Fibroblast of skin of right quadriceps (primary cell): ENCODE measurements around the gene HNRNPLL.
"Not testable (repeated sequence)": the region's sequence is repeated elsewhere in the genome, so short reads cannot be mapped to it uniquely, and the experiment has no call there.

Experiments used
- DNase-seq: peaks from one replicate; pipeline ENCODE4 v3.0.0-alpha.2; 2013

Gene HNRNPLL

GRCh38 chr2:38617301-38617700 is 14.6 kb upstream of the HNRNPLL start:
- DNase-seq: no peak

- DNase-seq: peak; percentile 28
Measured at GRCh38 chr2:38615237-38615636, 12.5 kb upstream of the HNRNPLL start.

GRCh38 chr2:38613849-38614213 is 11.1 kb upstream of the HNRNPLL start:
- DNase-seq: no peak

- DNase-seq: no peak
Measured at GRCh38 chr2:38613126-38613848, 10.6 kb upstream of the HNRNPLL start.

GRCh38 chr2:38610851-38611801 is 8.4 kb upstream of the HNRNPLL start:
- DNase-seq: peak; percentile 45

GRCh38 chr2:38609246-38609645 is 6.5 kb upstream of the HNRNPLL start:
- DNase-seq: not testable (repeated sequence)

- DNase-seq: no peak
Measured at GRCh38 chr2:38608755-38609154, 6.0 kb upstream of the HNRNPLL start.

GRCh38 chr2:38605298-38605830 is 2.6 kb upstream of the HNRNPLL start:
- DNase-seq: no peak

- peak; percentile 78 for DNase-seq
Measured at GRCh38 chr2:38603402-38604290, 918 bp upstream of the HNRNPLL start.

- DNase-seq: no peak
Measured at GRCh38 chr2:38602136-38602731, 494 bp downstream of the HNRNPLL start.

- DNase-seq: peak; percentile 45
Measured at GRCh38 chr2:38601463-38602135, 1.1 kb downstream of the HNRNPLL start.

- DNase-seq: no peak
Measured at GRCh38 chr2:38600921-38601455, 1.7 kb downstream of the HNRNPLL start.

GRCh38 chr2:38600242-38600891 is 2.4 kb downstream of the HNRNPLL start:
- DNase-seq: no peak

GRCh38 chr2:38599706-38600105 is 3.0 kb downstream of the HNRNPLL start:
- no peak for DNase-seq

- DNase-seq: no peak
Measured at GRCh38 chr2:38598991-38599295, 3.8 kb downstream of the HNRNPLL start.

- DNase-seq: no peak
Measured at GRCh38 chr2:38598200-38598990, 4.3 kb downstream of the HNRNPLL start.

GRCh38 chr2:38597115-38597514 is 5.6 kb downstream of the HNRNPLL start:
- no peak for DNase-seq

GRCh38 chr2:38596229-38596628 is 6.5 kb downstream of the HNRNPLL start:
- no peak for DNase-seq

- peak; percentile 73 for DNase-seq
Measured at GRCh38 chr2:38592951-38593350, 9.8 kb downstream of the HNRNPLL start.

- no peak for DNase-seq
Measured at GRCh38 chr2:38591152-38591551, 11.6 kb downstream of the HNRNPLL start.
